Ascending aorta (tissue), 2 donors: ENCODE data around the gene RBM27. TPM values are rescaled to one million over a fixed set of nuclear protein-coding genes. Genes with fewer than 3 reads are reported as not detected.
"Not testable (repeated sequence)": the region's sequence is repeated elsewhere in the genome, so short reads cannot be mapped to it uniquely, and the experiment has no call there.

Experiments
- DNase-seq, 2 donors: peaks; one replicate each; pipeline ENCODE4 v3.0.0-alpha.2; 2019; ENCODE audit warnings: low spot score in 2 of 2
- H3K27ac ChIP-seq, 2 donors: fragments of 200-600 bp; sonication (generic); one replicate each; pipeline ENCODE4 v1.5.1; 2016 to 2017; ENCODE audit warnings: mild to moderate bottlenecking in 1 of 2
- H3K27me3 ChIP-seq: fragments of 200-600 bp; sonication (generic); one replicate; pipeline ENCODE4 v1.5.1; 2017
- H3K36me3 ChIP-seq, 2 donors: fragments of 200-600 bp; sonication (generic); one replicate each; pipeline ENCODE4 v1.5.1; 2016
- H3K4me1 ChIP-seq, 2 donors: fragments of 200-600 bp; sonication (generic); one replicate each; pipeline ENCODE4 v1.5.1; 2016 to 2017; ENCODE audit warnings: mild to moderate bottlenecking in 1 of 2
- H3K4me3 ChIP-seq, 2 donors: fragments of 200-600 bp; sonication (generic); one replicate each; pipeline ENCODE4 v1.5.1; 2016 to 2017; ENCODE audit warnings: mild to moderate bottlenecking in 1 of 2
- H3K9me3 ChIP-seq, 2 donors: fragments of 200-600 bp; sonication (generic); one replicate each; pipeline ENCODE4 v1.5.1; 2016
- intact Hi-C: fragments of 100-400 bp; cut with DNase I; formaldehyde crosslinking; loops from one replicate; pipeline ENCODE4 v1.15.1; 2023
- total RNA-seq: library from RNA; depleted of rRNA; stranded (reverse); fragments of >200 nt; gene quantifications from one replicate; pipeline ENCODE4 v1.1.0, GENCODE V29; 2016
- TF ChIP-seq, protein P1 (sequence below), 3 experiments: fragments of 200-600 bp in 2 of 3; fragments of 450-650 bp in 1 of 3; sonication (generic) in 2 of 3; IDR thresholded peaks; one replicate each; pipeline ENCODE4 v1.5.1; 2016 to 2019; ENCODE audit warnings: antibody characterized with exemption in 3 of 3, mild to moderate bottlenecking in 1 of 3, moderate library complexity in 1 of 3

RBM27 gene
- total RNA-seq, 1 donor from 2014 or later, result 5.9 TPM

DNA sequence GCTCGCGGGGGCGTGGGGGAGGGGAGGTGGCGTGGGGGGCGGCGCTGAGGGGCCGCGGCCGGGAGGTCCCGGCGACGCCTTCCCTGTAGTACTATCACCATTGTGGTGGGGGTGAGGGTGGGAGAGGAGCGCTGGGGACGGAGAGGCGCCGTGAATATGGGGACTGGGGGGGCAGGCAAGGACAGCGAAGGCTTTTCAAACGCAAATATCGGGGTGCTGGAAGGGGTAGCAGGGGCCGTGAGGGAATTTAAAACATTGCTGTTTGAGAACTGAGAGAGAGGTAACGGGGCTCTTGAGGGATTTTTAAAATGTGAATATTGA lies 427 bp downstream of the RBM27 start:
- peak overlapping the region; percentile 93 to 94 for H3K4me3 ChIP-seq
- no peaks in the 10 kb centered on the region for H3K9me3 ChIP-seq
- H3K36me3 ChIP-seq, result no peaks in the 10 kb centered on the region
- no peak for DNase-seq
- intact Hi-C loops, result loop anchor here (1.0 kb wide), 3 partner anchors 22 to 243 kb away; partner anchors contain the start of genes LARS1 and TCERG1
- H3K27ac ChIP-seq, result peak overlapping the region; percentile 93
- H3K27me3 ChIP-seq, result no peaks in the 10 kb centered on the region
- TF ChIP-seq, protein P1, sequence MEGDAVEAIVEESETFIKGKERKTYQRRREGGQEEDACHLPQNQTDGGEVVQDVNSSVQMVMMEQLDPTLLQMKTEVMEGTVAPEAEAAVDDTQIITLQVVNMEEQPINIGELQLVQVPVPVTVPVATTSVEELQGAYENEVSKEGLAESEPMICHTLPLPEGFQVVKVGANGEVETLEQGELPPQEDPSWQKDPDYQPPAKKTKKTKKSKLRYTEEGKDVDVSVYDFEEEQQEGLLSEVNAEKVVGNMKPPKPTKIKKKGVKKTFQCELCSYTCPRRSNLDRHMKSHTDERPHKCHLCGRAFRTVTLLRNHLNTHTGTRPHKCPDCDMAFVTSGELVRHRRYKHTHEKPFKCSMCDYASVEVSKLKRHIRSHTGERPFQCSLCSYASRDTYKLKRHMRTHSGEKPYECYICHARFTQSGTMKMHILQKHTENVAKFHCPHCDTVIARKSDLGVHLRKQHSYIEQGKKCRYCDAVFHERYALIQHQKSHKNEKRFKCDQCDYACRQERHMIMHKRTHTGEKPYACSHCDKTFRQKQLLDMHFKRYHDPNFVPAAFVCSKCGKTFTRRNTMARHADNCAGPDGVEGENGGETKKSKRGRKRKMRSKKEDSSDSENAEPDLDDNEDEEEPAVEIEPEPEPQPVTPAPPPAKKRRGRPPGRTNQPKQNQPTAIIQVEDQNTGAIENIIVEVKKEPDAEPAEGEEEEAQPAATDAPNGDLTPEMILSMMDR (IDR thresholded peaks at IDR 0.05), result no peak
- peaks cover 0 to 23% of the 10 kb centered on the region in 2 donors for H3K4me1 ChIP-seq

DNA sequence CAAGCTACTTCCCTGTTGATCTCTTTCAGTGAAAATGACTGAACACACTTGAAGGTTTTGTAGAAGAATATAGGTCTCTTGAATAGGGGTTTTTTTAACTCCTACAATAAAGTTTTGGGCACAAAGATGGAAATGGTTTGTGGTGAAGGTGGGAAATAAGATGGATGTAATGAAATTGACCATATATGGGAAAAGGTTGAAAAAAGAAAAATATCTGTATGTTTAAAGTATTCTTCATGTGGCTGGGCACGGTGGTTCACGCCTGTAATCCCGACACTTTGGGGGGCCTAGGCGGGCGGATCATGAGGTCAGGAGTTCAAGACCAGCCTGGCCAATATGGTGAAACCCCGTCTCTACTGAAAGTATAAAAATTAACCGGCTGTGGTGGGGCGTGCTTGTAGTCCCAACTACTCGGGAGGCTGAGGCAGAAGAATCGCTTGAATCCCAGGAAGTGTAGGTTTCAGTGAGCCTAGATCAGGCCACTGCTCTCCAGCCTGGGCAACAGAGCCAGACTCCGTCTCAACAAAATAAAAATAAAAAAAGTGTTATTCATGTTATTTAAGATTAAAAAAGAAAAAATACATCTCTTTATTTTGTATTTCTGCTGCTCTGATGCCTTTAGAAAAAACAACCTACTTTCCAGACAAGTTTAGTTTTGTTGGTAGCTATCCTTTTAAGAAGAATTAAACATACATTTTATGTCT lies 2.2 kb downstream of the RBM27 start:
- no peak for DNase-seq
- Histone ChIP-seq H3K36me3 (no peaks in the 10 kb centered on the region), H3K9me3 (no peaks in the 10 kb centered on the region), H3K4me3 (peak overlapping the region in 1 of 2 donors; percentile 93), H3K27ac (peak overlapping the region in 1 of 2 donors; percentile 29), H3K27me3 (no peaks in the 10 kb centered on the region), H3K4me1 (peaks cover 0 to 35% of the 10 kb centered on the region in 2 donors)
- TF ChIP-seq, protein P1 (IDR thresholded peaks at IDR 0.05), result no peak
- intact Hi-C loops, result no loop called here

DNA sequence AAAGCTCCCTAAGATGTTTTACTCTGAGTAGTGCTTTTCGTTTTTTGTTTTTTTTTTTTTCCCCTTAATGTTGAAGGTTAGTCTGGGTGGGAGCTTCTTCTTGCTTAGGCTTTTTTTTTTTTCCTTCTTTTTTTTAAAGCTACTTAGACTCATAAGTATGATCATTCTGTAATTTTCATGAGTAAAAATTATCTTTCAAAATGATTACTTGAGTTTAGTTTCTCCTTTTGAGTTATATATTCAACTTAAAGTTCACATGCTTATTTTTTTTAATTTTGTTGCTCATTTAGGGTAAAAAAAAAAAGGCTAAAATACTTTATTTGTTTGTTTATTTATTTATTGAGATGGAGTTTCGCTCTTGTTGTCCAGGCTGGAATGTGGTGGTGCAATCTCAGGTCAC lies 2.9 kb downstream of the RBM27 start:
- no peaks in the 10 kb centered on the region for H3K9me3 ChIP-seq
- DNase-seq, result no peak
- intact Hi-C loops, result no loop called here
- TF ChIP-seq, protein P1 (IDR thresholded peaks at IDR 0.05), result no peak
- H3K4me3 ChIP-seq, result no peak overlapping the region
- no peaks in the 10 kb centered on the region for H3K36me3 ChIP-seq
- H3K27me3 ChIP-seq, result no peaks in the 10 kb centered on the region
- peaks cover 0 to 35% of the 10 kb centered on the region in 2 donors for H3K4me1 ChIP-seq
- H3K27ac ChIP-seq, result no peak overlapping the region

DNA sequence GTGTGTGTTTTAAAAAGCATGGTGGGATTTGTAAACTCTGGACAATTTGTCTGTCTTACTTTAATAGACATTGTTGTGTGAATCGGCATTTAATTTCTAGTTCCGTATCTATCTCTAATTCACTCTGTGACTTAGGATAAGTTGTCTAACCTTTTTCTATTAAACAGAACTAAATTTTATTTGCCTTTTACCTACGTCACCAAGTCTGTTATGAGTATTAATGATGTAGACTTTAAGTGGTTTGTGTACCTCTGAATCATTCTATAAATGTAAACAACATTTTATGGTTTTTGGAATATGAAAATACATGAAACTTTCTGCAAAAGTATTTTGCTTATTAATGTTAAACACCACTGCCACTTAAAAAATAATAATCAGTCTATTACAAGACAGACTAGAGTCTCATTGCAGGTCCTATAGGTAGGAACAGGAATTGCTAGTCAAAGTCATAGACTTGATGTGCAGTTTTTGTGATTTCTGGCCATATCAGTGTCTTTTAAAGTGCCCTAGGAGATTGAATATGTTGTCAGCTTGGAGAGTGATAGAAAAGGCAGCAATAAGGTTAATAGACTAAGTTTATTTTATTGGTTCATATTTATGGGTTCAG lies 5.6 kb downstream of the RBM27 start:
- Histone ChIP-seq H3K27me3 (no peaks in the 10 kb centered on the region), H3K4me3 (no peak overlapping the region), H3K9me3 (no peaks in the 10 kb centered on the region), H3K36me3 (no peaks in the 10 kb centered on the region), H3K27ac (peak overlapping the region; percentile 34 to 45), H3K4me1 (peaks cover 0 to 34% of the 10 kb centered on the region in 2 donors)
- TF ChIP-seq, protein P1 (IDR thresholded peaks at IDR 0.05), result peak in 1 of 3 experiments; percentile 11
- no peak for DNase-seq
- intact Hi-C loops, result no loop called here

GRCh38 chr5:146209714-146210113 lies 6.3 kb downstream of the RBM27 start:
- H3K27ac ChIP-seq, result peak overlapping the region in 1 of 2 donors; percentile 45
- no peaks in the 10 kb centered on the region for H3K27me3 ChIP-seq
- no peaks in the 10 kb centered on the region for H3K9me3 ChIP-seq
- TF ChIP-seq, protein P1 (IDR thresholded peaks at IDR 0.05), result no peak
- intact Hi-C loops, result no loop called here
- H3K36me3 ChIP-seq, result no peaks in the 10 kb centered on the region
- no peak for DNase-seq
- peaks cover 0 to 31% of the 10 kb centered on the region in 2 donors for H3K4me1 ChIP-seq
- no peak overlapping the region for H3K4me3 ChIP-seq

DNA sequence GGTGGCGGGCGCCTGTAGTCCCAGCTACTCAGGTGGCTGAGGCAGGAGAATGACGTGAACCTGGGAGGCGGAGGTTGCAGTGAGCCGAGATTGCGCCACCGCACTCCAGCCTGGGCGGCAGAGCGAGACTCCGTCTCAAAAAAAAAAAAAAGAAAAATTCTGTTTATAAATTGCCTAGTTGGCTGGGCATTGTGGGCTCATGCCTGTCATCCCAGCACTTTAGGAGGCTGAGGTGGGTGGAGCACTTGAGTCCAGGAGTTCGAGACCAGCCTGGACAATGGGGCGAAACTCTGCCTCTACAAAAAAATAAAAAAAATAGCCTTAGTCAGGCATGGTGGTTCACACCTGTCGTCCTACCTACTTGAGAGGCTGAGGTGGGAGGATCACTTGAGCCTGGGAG lies 7.4 kb downstream of the RBM27 start:
- H3K9me3 ChIP-seq, H3K27me3 ChIP-seq, DNase-seq, intact Hi-C loops, H3K27ac ChIP-seq, H3K36me3 ChIP-seq, H3K4me3 ChIP-seq: not testable (repeated sequence)
- H3K4me1 ChIP-seq, result peaks cover 0 to 27% of the 10 kb centered on the region in 2 donors
